GM23248 (cell line): ENCODE data around the gene ZNF318. TPM values are rescaled to one million over a fixed set of nuclear protein-coding genes. Genes with fewer than 3 reads are reported as not detected.
"Not testable (repeated sequence)": the region's sequence is repeated elsewhere in the genome, so short reads cannot be mapped to it uniquely, and the experiment has no call there.

Experiments used
- DNase-seq: peaks from one replicate; pipeline ENCODE4 v3.0.0-alpha.2; 2015
- H2AFZ ChIP-seq: fragments of 200-600 bp; sonication (generic); 2 replicates; pipeline ENCODE4 v1.6.1; 2016; ENCODE audit warnings: antibody characterized with exemption
- H3F3A ChIP-seq: fragments of 200-600 bp; sonication (generic); 2 replicates; pipeline ENCODE4 v1.6.1; 2016; ENCODE audit warnings: mild to moderate bottlenecking, antibody characterized with exemption, mixed run types; ENCODE audit not compliant: insufficient read depth
- H3K27ac ChIP-seq: fragments of 200-600 bp; sonication (generic); 2 replicates; pipeline ENCODE4 v1.5.1; 2016; ENCODE audit warnings: mild to moderate bottlenecking
- H3K27me3 ChIP-seq: fragments of 200-600 bp; sonication (generic); replicated peaks from 2 replicates; pipeline ENCODE4 v1.6.1; 2016; ENCODE audit warnings: mild to moderate bottlenecking; ENCODE audit not compliant: insufficient read depth
- H3K36me3 ChIP-seq: fragments of 200-600 bp; sonication (generic); 2 replicates; pipeline ENCODE4 v1.6.1; 2016; ENCODE audit warnings: low read depth, mild to moderate bottlenecking
- H3K4me1 ChIP-seq: fragments of 200-600 bp; sonication (generic); 2 replicates; pipeline ENCODE4 v1.6.1; 2016; ENCODE audit warnings: mild to moderate bottlenecking; ENCODE audit not compliant: insufficient read depth
- H3K4me2 ChIP-seq: fragments of 200-600 bp; sonication (generic); one replicate; pipeline ENCODE4 v1.6.1; 2016; ENCODE audit warnings: mild to moderate bottlenecking; ENCODE audit not compliant: unreplicated experiment
- H3K4me3 ChIP-seq: fragments of 200-600 bp; sonication (generic); 2 replicates; pipeline ENCODE4 v1.5.1; 2016; ENCODE audit warnings: mild to moderate bottlenecking
- H3K79me2 ChIP-seq: fragments of 200-600 bp; sonication (generic); 2 replicates; pipeline ENCODE4 v1.6.1; 2016; ENCODE audit warnings: mild to moderate bottlenecking; ENCODE audit not compliant: insufficient read depth
- H3K9ac ChIP-seq: fragments of 200-600 bp; sonication (generic); 2 replicates; pipeline ENCODE4 v1.6.1; 2016; ENCODE audit warnings: mild to moderate bottlenecking
- H3K9me2 ChIP-seq: fragments of 200-600 bp; sonication (generic); 2 replicates; pipeline ENCODE4 v1.6.1; 2016; ENCODE audit warnings: mixed run types, mild to moderate bottlenecking, moderate library complexity; ENCODE audit not compliant: insufficient read depth
- H3K9me3 ChIP-seq: fragments of 200-600 bp; sonication (generic); one replicate; pipeline ENCODE4 v1.6.1; 2017; ENCODE audit warnings: low read depth
- H4K20me1 ChIP-seq: fragments of 200-600 bp; sonication (generic); 2 replicates; pipeline ENCODE4 v1.6.0; 2016; ENCODE audit not compliant: insufficient read depth
- EZH2 ChIP-seq: fragments of 200-600 bp; sonication (generic); IDR thresholded peaks from 2 replicates; pipeline ENCODE4 v1.6.1; 2018; ENCODE audit warnings: antibody characterized with exemption, mild to moderate bottlenecking; ENCODE audit not compliant: insufficient read depth, poor library complexity, severe bottlenecking
- EZH2phosphoT487 ChIP-seq: fragments of 200-600 bp; sonication (generic); IDR thresholded peaks from 2 replicates; pipeline ENCODE4 v1.6.1; 2018; ENCODE audit warnings: antibody characterized with exemption, moderate library complexity, mild to moderate bottlenecking, low read depth; ENCODE audit not compliant: insufficient read depth
- WGBS, 2 experiments: methylation state at CpG; one replicate each; pipeline ENCODE4 v1.1.6; 2015 to 2017; ENCODE audit warnings: low lambda C conversion rate in 2 of 2, low coverage in 1 of 2; ENCODE audit errors: missing lambda C conversion rate in 2 of 2; 5-methylcytosine and 5-hydroxymethylcytosine counted together
- in situ Hi-C: fragments of 300-500 bp; cut with MboI; formaldehyde crosslinking; loops from 2 replicates; pipeline ENCODE4 v1.15.0; 2020
- polyA plus RNA-seq: library from polyadenylated mRNA; unstranded; fragments of >200 nt; fragmentation: Nextera tagmentation; extraction: Ambion mirVana; gene quantifications from 2 replicates; pipeline ENCODE4 v1.2.1, GENCODE V29; 2016
- total RNA-seq: library from RNA; depleted of rRNA; stranded (reverse); fragments of >200 nt; shearing (Covaris generic); gene quantifications from 2 replicates; pipeline ENCODE4 v1.2.3, GENCODE V29; 2014

ZNF318 gene
- total and polyA plus RNA-seq, 2 experiments from 2014 or later: 4.1 to 10.7 TPM

GRCh38 chr6:43304882-43305281, 64.6 kb downstream of the ZNF318 start:
- Histone ChIP-seq H3K9me2 (no peaks in the 10 kb centered on the region), H3K9ac (no peak overlapping the region), H3K27ac (no peak overlapping the region), H3K9me3 (no peaks in the 10 kb centered on the region), H4K20me1 (no peaks in the 10 kb centered on the region), H2AFZ (no peak overlapping the region), H3K4me2 (no peak overlapping the region), H3K79me2 (no peaks in the 10 kb centered on the region), H3K27me3 (0 out of 2 replicates have a peak, but pooled peaks cover 3% of the 10 kb centered on the region), H3K36me3 (no peaks in the 10 kb centered on the region), H3K4me1 (no peaks in the 10 kb centered on the region), H3K4me3 (no peak overlapping the region), H3F3A (no peaks in the 10 kb centered on the region)
- 29 to 74% methylated on average over 2 of the region's 2 CpGs for WGBS, 2 experiments
- in situ Hi-C loops: no loop called here
- no peak for DNase-seq
- TF ChIP-seq EZH2 (no peak), EZH2phosphoT487 (no peak)

GRCh38 chr6:43304361-43304760, 65.1 kb downstream of the ZNF318 start:
- H3K4me3 ChIP-seq: no peak overlapping the region
- TF ChIP-seq EZH2: no peak
- TF ChIP-seq EZH2phosphoT487: no peak
- no peak overlapping the region for H3K27ac ChIP-seq
- WGBS, 2 experiments: 48 to 57% methylated on average over 3 of the region's 3 CpGs
- H3K9me2 ChIP-seq: no peaks in the 10 kb centered on the region
- in situ Hi-C loops: no loop called here
- H3K9me3 ChIP-seq: no peaks in the 10 kb centered on the region
- H3K4me1 ChIP-seq: no peaks in the 10 kb centered on the region
- no peaks in the 10 kb centered on the region for H3F3A ChIP-seq
- no peaks in the 10 kb centered on the region for H3K79me2 ChIP-seq
- peaks cover 5% of the 10 kb centered on the region; the same call in 1 of the 2 replicates for H3K27me3 ChIP-seq
- H3K4me2 ChIP-seq: no peak overlapping the region
- DNase-seq: no peak
- H3K9ac ChIP-seq: no peak overlapping the region
- H4K20me1 ChIP-seq: no peaks in the 10 kb centered on the region
- no peak overlapping the region for H2AFZ ChIP-seq
- no peaks in the 10 kb centered on the region for H3K36me3 ChIP-seq

DNA sequence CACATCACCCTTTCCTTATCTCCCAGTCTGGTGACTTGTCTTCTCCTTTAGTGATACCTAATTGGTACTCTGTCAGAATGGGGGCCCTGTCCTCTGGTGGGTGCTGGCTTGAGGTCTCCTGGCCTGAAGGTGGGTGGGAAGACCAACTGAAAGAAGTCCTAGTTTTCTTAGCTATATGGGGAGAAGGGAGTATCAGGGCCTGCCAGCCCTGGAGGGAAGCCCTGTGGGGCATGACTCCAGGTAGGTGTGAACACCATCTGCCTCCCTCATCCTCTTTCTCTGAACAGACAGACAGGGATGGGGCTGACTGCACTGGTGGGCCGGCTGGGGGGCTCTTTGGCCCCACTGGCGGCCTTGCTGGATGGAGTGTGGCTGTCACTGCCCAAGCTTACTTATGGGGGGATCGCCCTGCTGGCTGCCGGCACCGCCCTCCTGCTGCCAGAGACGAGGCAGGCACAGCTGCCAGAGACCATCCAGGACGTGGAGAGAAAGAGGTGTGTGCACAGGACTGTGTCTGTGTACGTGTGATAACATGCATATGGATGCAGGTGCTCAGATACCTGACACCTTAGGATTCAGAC, 65.6 kb downstream of the ZNF318 start:
- no peaks in the 10 kb centered on the region for H3K9me2 ChIP-seq
- no peak overlapping the region for H3K27ac ChIP-seq
- no peaks in the 10 kb centered on the region for H3F3A ChIP-seq
- no peak for DNase-seq
- H3K36me3 ChIP-seq: no peaks in the 10 kb centered on the region
- 33 to 36% methylated on average over 8 of the region's 8 CpGs for WGBS, 2 experiments
- in situ Hi-C loops: no loop called here
- TF ChIP-seq EZH2phosphoT487 (no peak), EZH2 (no peak)
- no peaks in the 10 kb centered on the region for H3K4me1 ChIP-seq
- H3K9me3 ChIP-seq: no peaks in the 10 kb centered on the region
- no peak overlapping the region for H3K4me3 ChIP-seq
- no peak overlapping the region for H2AFZ ChIP-seq
- no peaks in the 10 kb centered on the region for H3K79me2 ChIP-seq
- no peak overlapping the region for H3K4me2 ChIP-seq
- H3K9ac ChIP-seq: no peak overlapping the region
- H4K20me1 ChIP-seq: no peaks in the 10 kb centered on the region
- peaks cover 7% of the 10 kb centered on the region; the same call in 1 of the 2 replicates for H3K27me3 ChIP-seq

DNA sequence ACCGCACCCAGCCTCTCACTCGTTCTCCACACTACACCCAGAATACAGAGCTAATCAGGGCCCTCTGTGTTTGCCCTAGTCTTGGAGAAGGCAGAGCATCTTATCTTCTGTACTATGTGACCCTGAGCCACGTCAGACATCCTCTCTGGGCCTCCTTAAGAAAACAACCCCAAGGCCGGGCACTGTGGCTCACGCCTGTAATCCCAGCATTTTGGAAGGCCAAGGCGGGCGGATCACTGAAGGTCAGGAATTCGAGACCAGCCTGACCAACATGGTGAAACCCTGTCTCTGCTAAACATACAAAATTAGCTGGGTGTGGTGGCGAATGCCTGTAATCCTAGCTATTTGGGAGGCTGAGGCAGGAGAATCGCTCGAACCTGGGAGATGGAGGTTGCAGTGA, 66.4 kb downstream of the ZNF318 start:
- H3K27ac ChIP-seq, H3K9me3 ChIP-seq, DNase-seq, H3K36me3 ChIP-seq, H3K79me2 ChIP-seq, H3K9me2 ChIP-seq, H3K4me3 ChIP-seq, H2AFZ ChIP-seq, H3K4me1 ChIP-seq, H3F3A ChIP-seq, H3K27me3 ChIP-seq, in situ Hi-C loops, H3K9ac ChIP-seq, H3K4me2 ChIP-seq, H4K20me1 ChIP-seq: not testable (repeated sequence)
- 77 to 83% methylated on average over 11 of the region's 11 CpGs for WGBS, 2 experiments

DNA sequence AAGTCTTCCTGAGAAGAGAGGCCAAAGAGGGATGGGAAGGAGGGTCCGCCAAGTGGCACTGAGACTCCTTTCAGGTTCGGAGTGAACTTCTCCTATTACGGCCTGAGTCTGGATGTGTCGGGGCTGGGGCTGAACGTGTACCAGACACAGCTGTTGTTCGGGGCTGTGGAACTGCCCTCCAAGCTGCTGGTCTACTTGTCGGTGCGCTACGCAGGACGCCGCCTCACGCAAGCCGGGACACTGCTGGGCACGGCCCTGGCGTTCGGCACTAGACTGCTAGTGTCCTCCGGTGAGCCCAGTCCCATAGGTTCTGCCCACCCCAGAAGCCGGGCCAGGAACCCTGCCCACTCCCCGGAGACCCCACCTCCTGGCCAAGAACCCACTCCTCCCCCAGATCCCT, 67.3 kb downstream of the ZNF318 start:
- Histone ChIP-seq H3K4me3 (no peak overlapping the region), H3F3A (no peaks in the 10 kb centered on the region), H3K79me2 (no peaks in the 10 kb centered on the region), H4K20me1 (no peaks in the 10 kb centered on the region), H3K9me2 (no peaks in the 10 kb centered on the region), H3K27ac (no peak overlapping the region), H3K4me1 (no peaks in the 10 kb centered on the region), H3K9ac (no peak overlapping the region), H3K9me3 (no peaks in the 10 kb centered on the region), H3K4me2 (no peak overlapping the region), H3K36me3 (no peaks in the 10 kb centered on the region), H3K27me3 (peaks cover 10% of the 10 kb centered on the region; the same call in 1 of the 2 replicates), H2AFZ (no peak overlapping the region)
- DNase-seq: no peak
- in situ Hi-C loops: no loop called here
- 63% methylated on average over 19 of the region's 19 CpGs for WGBS, 2 experiments
- TF ChIP-seq EZH2phosphoT487 (no peak), EZH2 (no peak)
